Pancreas (tissue), 10 donors: ENCODE results near the gene SLC12A6. TPM values are rescaled to one million over a fixed set of nuclear protein-coding genes. Genes with fewer than 3 reads are reported as not detected.
A peak's percentile ranks its signal among the peaks of the same experiment; 100 is the strongest.

Experiments used
- ATAC-seq, 4 donors: fragments of 200-7000 bp; cut with Tn5 transposase; one replicate each; pipeline versions ENCODE4 v1.8.0 to v1.9.1; 2020; ENCODE audit warnings: mild to moderate bottlenecking in 4 of 4, moderate library complexity in 4 of 4
- DNase-seq, 6 donors: peaks; one replicate each; pipeline ENCODE4 v3.0.0-alpha.2; 2020
- FAIRE-seq: peaks from 2 replicates; lab custom pipeline; 2012; peaks lifted over from hg19 to GRCh38; lab: Jason Lieb, UNC
- H3K27ac ChIP-seq, 4 donors: fragments of 200-600 bp; sonication (generic); 1 replicate in 3 of 4; 2 replicates in 1 of 4; pipeline versions ENCODE4 v1.5.0 to v1.8.0; 2020
- H3K27me3 ChIP-seq, 4 donors: fragments of 200-600 bp; one replicate each; pipeline ENCODE4 v1.8.0; 2021
- H3K36me3 ChIP-seq, 3 donors: fragments of 200-600 bp; sonication (generic) in 1 of 3; one replicate each; pipeline versions ENCODE4 v1.5.0 to v1.8.0; 2020 to 2021
- H3K4me1 ChIP-seq, 3 donors: fragments of 200-600 bp; one replicate each; pipeline ENCODE4 v1.8.0; 2021
- H3K4me3 ChIP-seq, 4 donors: fragments of 200-600 bp; sonication (generic) in 2 of 4; one replicate each; pipeline versions ENCODE4 v1.5.0 to v1.8.0; 2020 to 2021
- H3K9me3 ChIP-seq, 4 donors: fragments of 200-600 bp; one replicate each; pipeline ENCODE4 v1.8.0; 2021
- CTCF ChIP-seq, 4 donors: fragments of 200-600 bp; sonication (generic) in 3 of 4; IDR thresholded peaks; one replicate each; pipeline versions ENCODE4 v1.5.0 to v1.8.0; 2021; ENCODE audit warnings: antibody characterized with exemption in 4 of 4
- WGBS, 2 donors: extraction: QIAGEN DNeasy Blood & Tissue Kit; methylation state at CpG; one replicate each; pipeline ENCODE4 v1.1.7; 2013; 5-methylcytosine and 5-hydroxymethylcytosine counted together
- intact Hi-C, 3 donors: fragments of 100-400 bp; cut with DNase I; formaldehyde crosslinking; loops; one replicate each; pipeline versions ENCODE4 v1.11.1 to v1.14.2; 2022
- polyA plus RNA-seq, 2 donors: library from polyadenylated mRNA; stranded (reverse); fragments of 200-250 nt; gene quantifications; one replicate each; pipeline ENCODE4 v1.2.3, GENCODE V29; 2013
- total RNA-seq, 6 donors: library from RNA; stranded (reverse); fragmentation: NEBNext Ultra II Directional in 4 of 6; extraction: Animal tissue kit (Norgen Biotek cat#: 25700) in 4 of 6; gene quantifications; one replicate each; pipeline versions ENCODE4 v1.2.1 to v1.2.4, GENCODE V29; 2021 to 2023
- donor health status: healthy with polysubstance abuse.
- donor health status: DM: no; HTN: no; CAD: no; lungs with moderate emphysema.
- donor health status: DM: no; HTN: no; CAD: no.
- donor health status: control.
- donor health status: control.
- donor health status: Bipolar disorder and iron deficiency.
- donor health status: DM: yes; HTN: yes; CAD: no.
- donor health status: DM: no; HTN: no; CAD: no.
- donor health status: DM: no; HTN: no; CAD: no.
- donor health status: DM: yes; HTN: yes; CAD: no.

Gene SLC12A6
- total and polyA plus RNA-seq, 8 donors, result 2.5 to 13.1 (median 6.0) TPM

GRCh38 chr15:34366271-34367065 is 28.9 kb upstream of the SLC12A6 start:
- H3K4me1 ChIP-seq, result peaks cover 0 to 9% (median 0%) of the 10 kb centered on the region in 3 donors
- ATAC-seq, result peak; percentile 56 to 79 (median 66)
- intact Hi-C loops, result loop anchor here in 1 of 3 donors (10.0 kb wide), 1 partner anchor 132 kb away; no protein-coding TSS in a partner anchor
- H3K4me3 ChIP-seq, result peak overlapping the region; percentile 59 to 91 (median 84)
- DNase-seq, result peak; percentile 65 to 86 (median 76)
- no peaks in the 10 kb centered on the region for H3K36me3 ChIP-seq
- H3K27ac ChIP-seq, result peak overlapping the region; percentile 92 to 99 (median 94)
- no peaks in the 10 kb centered on the region for H3K9me3 ChIP-seq
- 0 to 1% methylated on average over 32 to 37 of the region's 37 CpGs for WGBS, 2 donors
- TF ChIP-seq CTCF (IDR thresholded peaks at IDR 0.05), result no peak
- no peak for FAIRE-seq
- H3K27me3 ChIP-seq, result no peaks in the 10 kb centered on the region

GRCh38 chr15:34365836-34366235 is 28.3 kb upstream of the SLC12A6 start:
- Histone ChIP-seq H3K4me3 (peak overlapping the region in 3 of 4 donors; percentile 83 to 91 (median 86)), H3K4me1 (peaks cover 0 to 9% (median 0%) of the 10 kb centered on the region in 3 donors), H3K9me3 (no peaks in the 10 kb centered on the region), H3K36me3 (no peaks in the 10 kb centered on the region), H3K27me3 (no peaks in the 10 kb centered on the region), H3K27ac (peak overlapping the region in 3 of 4 donors; percentile 92 to 99 (median 95))
- no peak for FAIRE-seq
- no peak for ATAC-seq
- TF ChIP-seq CTCF (IDR thresholded peaks at IDR 0.05), result no peak
- WGBS, 2 donors, result 36 to 45% methylated on average over 5 of the region's 5 CpGs
- DNase-seq, result no peak
- intact Hi-C loops, result loop anchor here in 1 of 3 donors (10.0 kb wide), 1 partner anchor 131 kb away; no protein-coding TSS in a partner anchor

GRCh38 chr15:34365091-34365825 is 27.7 kb upstream of the SLC12A6 start:
- ATAC-seq (no peak), DNase-seq (no peak), FAIRE-seq (no peak)
- H3K4me3 ChIP-seq, result peak overlapping the region in 1 of 4 donors; percentile 86
- H3K4me1 ChIP-seq, result peaks cover 0 to 9% (median 0%) of the 10 kb centered on the region in 3 donors
- H3K27ac ChIP-seq, result no peak overlapping the region
- intact Hi-C loops, result loop anchor here in 1 of 3 donors (10.0 kb wide), 1 partner anchor 130 kb away; no protein-coding TSS in a partner anchor
- H3K27me3 ChIP-seq, result no peaks in the 10 kb centered on the region
- 84 to 91% methylated on average over 16 of the region's 16 CpGs for WGBS, 2 donors
- no peak for TF ChIP-seq CTCF (IDR thresholded peaks at IDR 0.05)
- H3K9me3 ChIP-seq, result no peaks in the 10 kb centered on the region
- H3K36me3 ChIP-seq, result no peaks in the 10 kb centered on the region

- Histone ChIP-seq H3K36me3 (no peaks in the 10 kb centered on the region), H3K9me3 (no peaks in the 10 kb centered on the region), H3K27me3 (no peaks in the 10 kb centered on the region), H3K4me1 (peaks cover 0 to 9% (median 0%) of the 10 kb centered on the region in 3 donors), H3K27ac (no peak overlapping the region), H3K4me3 (no peak overlapping the region)
- TF ChIP-seq CTCF (IDR thresholded peaks at IDR 0.05), result no peak
- FAIRE-seq, result no peak
- no peak for ATAC-seq
- intact Hi-C loops, result loop anchor here in 1 of 3 donors (10.0 kb wide), 1 partner anchor 129 kb away; no protein-coding TSS in a partner anchor
- WGBS, 2 donors, result 93 to 95% methylated on average over 8 of the region's 8 CpGs
- DNase-seq, result no peak
These were observed 26.5 kb upstream of the SLC12A6 start for GRCh38 chr15:34364041-34364440.
